OCI-LY7 (cell line): ENCODE data around the gene BLCAP.

ENCODE experiments used
- EZH2phosphoT487 ChIP-seq: fragments of 200-600 bp; sonication (generic); IDR thresholded peaks from 2 replicates; pipeline ENCODE4 v1.6.1; 2018; ENCODE audit warnings: low read depth, borderline replicate concordance, mild to moderate bottlenecking, mixed run types, antibody characterized with exemption, low read length, moderate library complexity, mixed read lengths
- TF ChIP-seq, protein P1 (sequence below): fragments of 200-600 bp; sonication (generic); conservative IDR thresholded peaks from 2 replicates; pipeline ENCODE4 v1.5.1; 2014; ENCODE audit warnings: mild to moderate bottlenecking, antibody characterized with exemption, low read length, moderate library complexity, mixed read lengths

DNA sequence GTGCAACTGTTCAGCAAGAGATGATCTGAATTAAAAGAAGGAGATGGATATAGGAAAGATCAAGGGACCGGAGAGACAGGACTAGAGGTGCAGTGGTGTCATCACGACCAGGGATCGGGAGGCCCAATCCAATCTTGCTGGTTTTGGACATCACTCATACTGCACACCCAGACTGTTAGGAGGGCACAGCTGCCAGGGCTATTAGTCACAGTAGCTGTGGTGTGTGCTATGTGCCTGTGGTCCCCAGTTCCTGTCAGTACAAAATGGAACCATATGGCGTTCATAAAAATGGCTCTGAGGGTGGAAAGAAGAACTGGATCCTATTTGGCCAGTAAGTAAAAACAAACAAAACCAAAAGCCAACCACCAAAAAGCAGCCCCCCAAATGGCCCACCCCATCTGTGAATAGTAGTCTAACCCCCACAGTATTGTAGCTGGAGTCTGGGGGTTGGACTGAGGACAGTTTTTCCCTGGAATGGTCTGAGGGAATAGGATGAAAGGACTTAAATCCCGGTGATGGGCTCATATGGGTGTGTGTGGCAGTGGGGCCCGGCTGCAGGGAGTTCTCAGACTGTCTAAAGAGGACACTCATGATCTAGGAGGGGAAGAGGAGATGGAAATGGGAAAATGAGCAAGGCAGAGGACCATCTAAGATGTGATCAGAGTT is 15.9 kb downstream of the BLCAP start:
- TF ChIP-seq, protein P1, sequence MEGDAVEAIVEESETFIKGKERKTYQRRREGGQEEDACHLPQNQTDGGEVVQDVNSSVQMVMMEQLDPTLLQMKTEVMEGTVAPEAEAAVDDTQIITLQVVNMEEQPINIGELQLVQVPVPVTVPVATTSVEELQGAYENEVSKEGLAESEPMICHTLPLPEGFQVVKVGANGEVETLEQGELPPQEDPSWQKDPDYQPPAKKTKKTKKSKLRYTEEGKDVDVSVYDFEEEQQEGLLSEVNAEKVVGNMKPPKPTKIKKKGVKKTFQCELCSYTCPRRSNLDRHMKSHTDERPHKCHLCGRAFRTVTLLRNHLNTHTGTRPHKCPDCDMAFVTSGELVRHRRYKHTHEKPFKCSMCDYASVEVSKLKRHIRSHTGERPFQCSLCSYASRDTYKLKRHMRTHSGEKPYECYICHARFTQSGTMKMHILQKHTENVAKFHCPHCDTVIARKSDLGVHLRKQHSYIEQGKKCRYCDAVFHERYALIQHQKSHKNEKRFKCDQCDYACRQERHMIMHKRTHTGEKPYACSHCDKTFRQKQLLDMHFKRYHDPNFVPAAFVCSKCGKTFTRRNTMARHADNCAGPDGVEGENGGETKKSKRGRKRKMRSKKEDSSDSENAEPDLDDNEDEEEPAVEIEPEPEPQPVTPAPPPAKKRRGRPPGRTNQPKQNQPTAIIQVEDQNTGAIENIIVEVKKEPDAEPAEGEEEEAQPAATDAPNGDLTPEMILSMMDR: no peak
- no peak for TF ChIP-seq EZH2phosphoT487
